ENCODE results near the gene ENKD1. TPM values are rescaled to one million over a fixed set of nuclear protein-coding genes. Genes with fewer than 3 reads are reported as not detected.
A peak's percentile ranks its signal among the peaks of the same experiment; 100 is the strongest.

Gene ENKD1
- total RNA-seq, 1 donor from 2014 or later: 15.5 TPM

DNA sequence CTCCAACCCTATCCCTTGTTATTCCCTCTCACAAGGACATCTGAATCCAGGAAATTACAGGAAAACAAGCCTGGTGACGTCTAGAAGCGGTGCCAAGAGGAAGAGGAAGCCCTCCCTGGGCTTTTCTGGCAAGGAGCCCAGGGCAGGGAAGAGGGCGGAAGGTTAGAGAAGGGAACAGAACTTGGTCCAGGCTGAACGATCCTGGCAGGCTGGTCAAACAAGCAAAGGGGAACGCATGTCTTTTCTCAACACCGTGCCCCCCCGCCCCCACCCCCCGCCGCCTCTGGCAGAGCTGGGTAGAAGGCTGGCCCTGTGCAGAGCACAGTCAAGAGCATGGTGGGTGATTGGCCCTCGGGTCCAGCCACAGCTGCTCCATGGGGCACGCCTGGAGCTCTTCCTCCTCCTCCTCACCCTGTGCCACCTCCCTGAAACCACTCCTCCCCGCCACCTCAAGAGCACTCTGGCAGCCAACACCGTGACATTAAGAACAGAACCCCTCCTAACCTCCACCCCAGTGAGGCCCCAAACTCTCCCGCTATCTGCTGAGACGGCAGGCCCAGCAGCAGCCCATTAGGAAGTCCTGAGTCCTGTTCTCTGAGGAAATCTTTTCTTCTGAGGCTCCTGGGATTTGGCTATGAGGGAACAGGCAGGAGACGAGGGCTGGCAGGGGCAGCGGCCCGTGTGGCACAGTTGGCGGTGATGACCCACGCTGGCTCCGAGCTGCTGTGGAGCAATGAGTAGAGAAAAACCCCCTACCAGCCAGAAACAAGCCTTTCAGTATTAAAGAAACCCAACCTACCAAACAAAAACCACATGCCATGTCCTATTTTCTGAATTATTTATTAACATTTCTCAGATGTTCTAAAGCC lies 7.4 kb upstream of the ENKD1 start:
- H3K27me3 ChIP-seq (ENCODE audit: control insufficient read depth, insufficient read depth, low read length): no peaks in the 10 kb centered on the region
- no peak for TF ChIP-seq CTCF (IDR thresholded peaks at IDR 0.05; ENCODE audit: insufficient read depth, low read length, severe bottlenecking)
- FAIRE-seq (no peak), DNase-seq (ENCODE audit: low read depth) (peak; percentile 13)
- H3K36me3 ChIP-seq (ENCODE audit: control insufficient read depth, insufficient read depth, low read length): peaks cover 3% of the 10 kb centered on the region
- H3K4me3 ChIP-seq (ENCODE audit: low read depth, low read length): no peak overlapping the region

DNA sequence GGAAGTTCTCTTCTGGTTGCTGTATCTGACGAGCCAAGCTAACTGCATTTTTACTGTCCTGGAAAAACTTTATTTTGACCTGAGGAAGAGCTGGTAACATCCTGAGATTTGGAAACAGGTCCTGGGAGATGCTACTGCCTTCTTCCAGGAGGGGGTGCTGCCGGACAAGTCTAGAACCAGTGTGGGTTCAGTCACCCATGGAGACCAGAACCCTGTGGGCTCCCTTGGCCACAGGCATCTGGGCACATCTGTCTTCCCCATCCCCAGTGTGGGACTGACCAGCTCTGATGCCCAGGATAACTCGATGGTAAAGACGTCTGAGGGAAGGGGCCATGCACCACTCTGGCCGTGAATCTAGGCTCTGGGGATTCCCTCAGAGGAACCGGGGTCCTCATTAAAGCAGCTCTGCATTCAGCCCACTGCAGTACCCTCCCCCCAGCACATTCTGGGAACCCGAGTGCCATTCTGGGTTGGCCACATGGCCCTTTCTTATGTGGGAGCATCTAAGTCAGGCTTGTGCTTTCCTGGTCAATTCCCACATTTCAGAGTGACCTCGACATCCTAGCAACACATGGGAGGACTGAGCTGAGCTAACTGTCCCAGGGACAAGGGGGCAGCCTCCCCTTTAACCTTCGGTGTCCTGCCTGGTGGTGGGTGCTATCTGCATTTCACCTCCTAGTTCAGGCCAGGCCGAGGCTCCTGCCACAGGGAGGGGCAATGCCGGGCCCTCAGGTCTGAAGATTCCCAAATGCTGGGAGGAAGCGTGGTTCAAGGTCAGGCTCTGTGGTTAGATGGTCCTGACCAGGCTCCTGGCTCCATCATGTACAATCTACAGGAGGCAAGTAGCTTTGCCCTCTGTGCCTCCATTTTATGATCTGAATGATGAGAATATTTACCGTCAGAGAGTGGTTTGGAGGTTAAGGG lies 6.5 kb upstream of the ENKD1 start:
- DNase-seq (ENCODE audit: low read depth) (peak; percentile 49), FAIRE-seq (peak; percentile 91)

DNA sequence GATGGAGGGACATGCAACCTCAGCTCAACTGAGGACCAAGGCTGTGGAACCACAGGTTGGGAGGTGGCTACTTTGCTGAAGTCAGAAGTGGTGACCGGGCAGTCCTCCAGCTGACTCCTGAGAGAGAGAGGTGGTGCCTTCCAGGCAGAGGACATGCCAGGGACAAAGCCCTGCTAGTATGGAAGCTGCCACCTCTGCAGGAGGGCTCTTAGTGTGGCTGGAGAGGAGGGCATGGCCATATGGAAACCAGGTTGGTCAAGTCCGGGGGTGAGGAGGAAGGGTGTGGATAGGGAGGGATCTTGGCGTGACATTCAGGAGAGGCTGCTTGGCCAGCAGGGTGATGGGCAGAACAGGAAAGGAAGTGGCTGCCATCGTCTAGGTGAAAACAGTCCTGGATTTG lies 5.8 kb upstream of the ENKD1 start:
- no peak for FAIRE-seq
- no peak for DNase-seq (ENCODE audit: low read depth)
- Histone ChIP-seq H3K27me3 (ENCODE audit: control insufficient read depth, insufficient read depth, low read length) (no peaks in the 10 kb centered on the region), H3K36me3 (ENCODE audit: control insufficient read depth, insufficient read depth, low read length) (peaks cover 3% of the 10 kb centered on the region), H3K4me3 (ENCODE audit: low read depth, low read length) (no peak overlapping the region)
- TF ChIP-seq CTCF (IDR thresholded peaks at IDR 0.05; ENCODE audit: insufficient read depth, low read length, severe bottlenecking): no peak

More for the DNA sequence above, 6.5 kb upstream of the ENKD1 start:
- H3K36me3 ChIP-seq (ENCODE audit: control insufficient read depth, insufficient read depth, low read length): peaks cover 3% of the 10 kb centered on the region
- no peak overlapping the region for H3K4me3 ChIP-seq (ENCODE audit: low read depth, low read length)
- TF ChIP-seq CTCF (IDR thresholded peaks at IDR 0.05; ENCODE audit: insufficient read depth, low read length, severe bottlenecking): peak; percentile 82
- H3K27me3 ChIP-seq (ENCODE audit: control insufficient read depth, insufficient read depth, low read length): no peaks in the 10 kb centered on the region

DNA sequence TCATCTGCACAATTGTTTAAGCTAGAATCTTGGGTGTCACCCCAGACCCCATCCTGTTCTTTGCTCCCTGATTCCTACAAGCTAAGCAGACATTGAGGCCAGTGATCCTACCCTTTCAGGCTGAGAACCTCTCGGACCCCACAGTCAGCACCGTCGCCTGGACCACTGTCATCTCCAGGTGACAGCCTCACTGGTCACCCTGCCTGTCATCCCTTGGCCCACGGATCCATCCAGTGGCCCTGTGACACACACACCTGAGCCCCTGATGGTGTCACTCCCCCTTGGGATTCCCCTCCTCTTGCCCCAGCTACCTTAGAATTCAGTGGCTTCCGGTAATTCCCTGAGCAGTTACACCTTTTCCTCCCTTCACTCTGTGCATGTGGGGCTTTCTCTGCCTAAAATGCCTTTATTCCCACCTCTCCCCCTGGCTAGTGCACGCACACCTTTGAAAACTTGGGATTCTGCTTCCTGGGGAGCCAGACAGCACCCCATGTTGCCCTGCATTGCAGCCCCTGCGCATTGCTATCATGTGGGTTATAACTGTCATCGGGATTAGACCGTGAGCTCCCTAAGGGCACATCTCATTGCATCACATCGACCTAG lies 3.0 kb upstream of the ENKD1 start:
- TF ChIP-seq CTCF (IDR thresholded peaks at IDR 0.05; ENCODE audit: insufficient read depth, low read length, severe bottlenecking): no peak
- H3K36me3 ChIP-seq (ENCODE audit: control insufficient read depth, insufficient read depth, low read length): no peaks in the 10 kb centered on the region
- no peaks in the 10 kb centered on the region for H3K27me3 ChIP-seq (ENCODE audit: control insufficient read depth, insufficient read depth, low read length)
- no peak overlapping the region for H3K4me3 ChIP-seq (ENCODE audit: low read depth, low read length)
- FAIRE-seq (no peak), DNase-seq (ENCODE audit: low read depth) (no peak)

- FAIRE-seq (no peak), DNase-seq (ENCODE audit: low read depth) (no peak)
- peak; percentile 23 for TF ChIP-seq CTCF (IDR thresholded peaks at IDR 0.05; ENCODE audit: insufficient read depth, low read length, severe bottlenecking)
- Histone ChIP-seq H3K36me3 (ENCODE audit: control insufficient read depth, insufficient read depth, low read length) (no peaks in the 10 kb centered on the region), H3K27me3 (ENCODE audit: control insufficient read depth, insufficient read depth, low read length) (no peaks in the 10 kb centered on the region), H3K4me3 (ENCODE audit: low read depth, low read length) (no peak overlapping the region)
Observed at GRCh38 chr16:67668495-67669157, 2.1 kb upstream of the ENKD1 start.
